ENCODE data around the gene L1CAM.

The L1CAM gene

DNA sequence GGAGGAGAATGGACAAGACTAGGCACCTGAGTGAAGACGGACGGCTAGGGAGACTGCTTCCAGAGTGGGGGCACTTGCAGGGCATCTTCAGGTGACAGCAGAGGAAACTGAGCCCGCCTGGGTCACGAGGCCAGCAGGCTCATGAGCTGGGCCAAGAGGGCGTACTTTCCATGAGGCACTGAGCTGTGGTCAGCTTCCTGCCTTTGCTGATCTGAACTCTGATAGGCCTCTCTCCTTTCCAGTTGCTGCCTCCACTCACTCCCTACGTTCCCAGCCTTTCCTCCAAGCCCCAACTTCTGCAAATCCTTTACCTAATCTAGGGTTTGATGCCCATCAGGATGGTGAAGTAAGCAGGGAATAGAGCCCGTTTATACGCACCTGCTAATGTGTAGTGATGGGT, 1.4 kb upstream of the L1CAM start:
- Histone ChIP-seq H3K9ac (ENCODE audit: low read length) (no peak overlapping the region), H3K4me2 (ENCODE audit: low read length, poor library complexity, severe bottlenecking) (no peak overlapping the region), H3K18ac (ENCODE audit: low read depth in 1 of 2, low read length in 2 of 2) (no peak overlapping the region), H4K8ac (ENCODE audit: low read length) (no peak overlapping the region), H3K79me1 (replicated peaks; ENCODE audit: low read length, poor library complexity, severe bottlenecking) (no peaks in the 10 kb centered on the region), H2AFZ (ENCODE audit: low read depth, low read length) (no peak overlapping the region), H3K14ac (ENCODE audit: low read length in 2 of 2) (no peak overlapping the region), H2BK15ac (ENCODE audit: low read depth, poor library complexity, severe bottlenecking) (no peak overlapping the region), H3K23ac (ENCODE audit: low read length in 2 of 2) (no peak overlapping the region), H2BK12ac (ENCODE audit: low read length in 2 of 2) (no peak overlapping the region), H3K27ac (ENCODE audit: low read length, poor library complexity, severe bottlenecking) (peak overlapping the region; percentile 83), H3K9me3 (ENCODE audit: control insufficient read depth, low read length) (no peaks in the 10 kb centered on the region), H2AK5ac (ENCODE audit: low read length, severe bottlenecking) (peak overlapping the region; percentile 69), H2BK120ac (ENCODE audit: low read depth, low read length) (no peak overlapping the region), H3K4me3 (ENCODE audit: insufficient read depth in 1 of 2, low read depth in 1 of 2, low read length in 2 of 2) (no peak overlapping the region), H4K91ac (ENCODE audit: low read length) (no peak overlapping the region), H3K4me1 (ENCODE audit: control insufficient read depth, insufficient read depth, low read depth, low read length) (peaks cover 35% of the 10 kb centered on the region), H3K36me3 (ENCODE audit: control insufficient read depth in 1 of 2, insufficient read depth in 2 of 2, low read depth in 1 of 2, low read length in 2 of 2) (peaks cover 0 to 13% of the 10 kb centered on the region in 2 experiments), H2BK5ac (ENCODE audit: low read depth, low read length, poor library complexity, severe bottlenecking) (peak overlapping the region; percentile 8), H3K4ac (ENCODE audit: low read depth in 1 of 2, low read length in 2 of 2) (no peak overlapping the region), H3K27me3 (ENCODE audit: control insufficient read depth in 1 of 2, insufficient read depth in 1 of 2, low read length in 2 of 2) (peaks cover 0 to 80% of the 10 kb centered on the region in 2 experiments)
- 86% methylated on average over 6 of the region's 8 CpGs for WGBS
- DNase-seq = no peak

DNA sequence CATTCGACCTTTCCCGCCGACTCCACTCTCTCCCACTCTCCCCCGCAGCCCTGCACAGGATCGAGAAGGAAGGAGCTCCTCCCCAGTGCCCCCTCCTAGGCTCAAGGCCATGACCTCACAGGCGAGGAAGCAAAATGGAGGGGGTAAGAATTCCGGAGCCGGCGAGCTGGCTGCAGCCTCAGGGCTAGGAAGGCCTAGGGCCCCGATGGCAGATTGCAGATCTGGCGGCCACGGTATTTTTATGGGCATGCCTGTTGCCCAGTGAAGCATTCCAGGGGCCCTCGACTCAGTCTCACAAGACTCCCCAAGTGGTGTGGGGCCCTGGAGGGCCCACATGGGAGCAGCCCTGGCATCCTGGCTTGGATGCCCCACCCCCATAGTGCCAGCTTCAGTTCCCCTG, 942 bp upstream of the L1CAM start:
- Histone ChIP-seq H4K8ac (ENCODE audit: low read length) (no peak overlapping the region), H3K4me3 (ENCODE audit: insufficient read depth in 1 of 2, low read depth in 1 of 2, low read length in 2 of 2) (no peak overlapping the region), H2BK15ac (ENCODE audit: low read depth, poor library complexity, severe bottlenecking) (no peak overlapping the region), H2BK5ac (ENCODE audit: low read depth, low read length, poor library complexity, severe bottlenecking) (peak overlapping the region; percentile 8), H4K91ac (ENCODE audit: low read length) (no peak overlapping the region), H3K18ac (ENCODE audit: low read depth in 1 of 2, low read length in 2 of 2) (no peak overlapping the region), H3K27ac (ENCODE audit: low read length, poor library complexity, severe bottlenecking) (peak overlapping the region; percentile 83), H3K36me3 (ENCODE audit: control insufficient read depth in 1 of 2, insufficient read depth in 2 of 2, low read depth in 1 of 2, low read length in 2 of 2) (peaks cover 0 to 13% of the 10 kb centered on the region in 2 experiments), H2AK5ac (ENCODE audit: low read length, severe bottlenecking) (peak overlapping the region; percentile 66), H3K4me2 (ENCODE audit: low read length, poor library complexity, severe bottlenecking) (peak overlapping the region; percentile 59), H2AFZ (ENCODE audit: low read depth, low read length) (no peak overlapping the region), H2BK120ac (ENCODE audit: low read depth, low read length) (no peak overlapping the region), H3K23ac (ENCODE audit: low read length in 2 of 2) (no peak overlapping the region), H3K9ac (ENCODE audit: low read length) (no peak overlapping the region), H3K4ac (ENCODE audit: low read depth in 1 of 2, low read length in 2 of 2) (no peak overlapping the region), H3K9me3 (ENCODE audit: control insufficient read depth, low read length) (no peaks in the 10 kb centered on the region), H3K27me3 (ENCODE audit: control insufficient read depth in 1 of 2, insufficient read depth in 1 of 2, low read length in 2 of 2) (peaks cover 0 to 80% of the 10 kb centered on the region in 2 experiments), H2BK12ac (ENCODE audit: low read length in 2 of 2) (no peak overlapping the region), H3K4me1 (ENCODE audit: control insufficient read depth, insufficient read depth, low read depth, low read length) (peaks cover 39% of the 10 kb centered on the region), H3K14ac (ENCODE audit: low read length in 2 of 2) (no peak overlapping the region), H3K79me1 (replicated peaks; ENCODE audit: low read length, poor library complexity, severe bottlenecking) (no peaks in the 10 kb centered on the region)
- DNase-seq = no peak
- WGBS = 17% methylated on average over 13 of the region's 13 CpGs

DNA sequence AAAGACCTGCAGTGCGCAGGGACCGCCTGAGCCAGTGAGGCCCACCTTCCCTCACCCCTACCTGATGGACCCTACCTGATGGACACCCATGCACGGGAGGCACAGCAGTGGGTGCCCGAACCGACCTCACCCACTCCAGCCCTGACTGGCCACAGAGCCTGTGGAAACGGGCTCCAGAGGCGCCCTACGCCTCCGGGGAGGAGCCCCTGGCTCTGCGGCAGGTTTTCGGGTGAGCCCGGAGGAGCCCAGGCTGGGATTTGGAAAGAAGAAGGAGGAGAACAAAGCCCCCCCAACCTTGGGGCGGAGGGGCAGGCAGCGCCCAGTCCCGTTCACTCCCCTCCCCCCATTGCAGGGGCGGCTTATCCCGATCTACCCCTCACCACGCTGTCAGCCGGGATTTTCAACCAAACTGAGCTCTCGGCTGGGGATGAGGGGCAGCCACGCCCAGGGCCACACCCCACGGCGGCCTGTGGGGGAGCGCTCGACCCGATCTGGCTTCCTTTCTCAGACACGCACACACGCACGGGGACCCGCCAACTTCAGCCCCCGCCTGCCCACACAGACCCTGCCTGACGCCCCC, 675 bp downstream of the L1CAM start:
- H4K91ac ChIP-seq (ENCODE audit: low read length) = peak overlapping the region; percentile 61
- peaks cover 0 to 19% of the 10 kb centered on the region in 2 experiments for H3K36me3 ChIP-seq (ENCODE audit: control insufficient read depth in 1 of 2, insufficient read depth in 2 of 2, low read depth in 1 of 2, low read length in 2 of 2)
- H3K23ac ChIP-seq (ENCODE audit: low read length in 2 of 2) = peak overlapping the region in 1 of 2 experiments; percentile 80
- no peak overlapping the region for H2AFZ ChIP-seq (ENCODE audit: low read depth, low read length)
- no peak overlapping the region for H3K9ac ChIP-seq (ENCODE audit: low read length)
- no peak overlapping the region for H2AK5ac ChIP-seq (ENCODE audit: low read length, severe bottlenecking)
- H3K27ac ChIP-seq (ENCODE audit: low read length, poor library complexity, severe bottlenecking) = no peak overlapping the region
- peak overlapping the region; percentile 71 for H3K4me2 ChIP-seq (ENCODE audit: low read length, poor library complexity, severe bottlenecking)
- DNase-seq = no peak
- H3K18ac ChIP-seq (ENCODE audit: low read depth in 1 of 2, low read length in 2 of 2) = peak overlapping the region in 1 of 2 experiments; percentile 66
- no peaks in the 10 kb centered on the region for H3K79me1 ChIP-seq (replicated peaks; ENCODE audit: low read length, poor library complexity, severe bottlenecking)
- 32% methylated on average over 9 of the region's 32 CpGs for WGBS
- no peak overlapping the region for H2BK12ac ChIP-seq (ENCODE audit: low read length in 2 of 2)
- H3K27me3 ChIP-seq (ENCODE audit: control insufficient read depth in 1 of 2, insufficient read depth in 1 of 2, low read length in 2 of 2) = peaks cover 0 to 83% of the 10 kb centered on the region in 2 experiments
- peak overlapping the region in 1 of 2 experiments; percentile 32 for H3K14ac ChIP-seq (ENCODE audit: low read length in 2 of 2)
- H3K4me3 ChIP-seq (ENCODE audit: insufficient read depth in 1 of 2, low read depth in 1 of 2, low read length in 2 of 2) = peak overlapping the region in 1 of 2 experiments; percentile 65
- no peak overlapping the region for H2BK15ac ChIP-seq (ENCODE audit: low read depth, poor library complexity, severe bottlenecking)
- H4K8ac ChIP-seq (ENCODE audit: low read length) = no peak overlapping the region
- H2BK5ac ChIP-seq (ENCODE audit: low read depth, low read length, poor library complexity, severe bottlenecking) = no peak overlapping the region
- H3K4ac ChIP-seq (ENCODE audit: low read depth in 1 of 2, low read length in 2 of 2) = peak overlapping the region in 1 of 2 experiments; percentile 41
- H3K4me1 ChIP-seq (ENCODE audit: control insufficient read depth, insufficient read depth, low read depth, low read length) = peaks cover 54% of the 10 kb centered on the region
- H2BK120ac ChIP-seq (ENCODE audit: low read depth, low read length) = no peak overlapping the region
- no peaks in the 10 kb centered on the region for H3K9me3 ChIP-seq (ENCODE audit: control insufficient read depth, low read length)

DNA sequence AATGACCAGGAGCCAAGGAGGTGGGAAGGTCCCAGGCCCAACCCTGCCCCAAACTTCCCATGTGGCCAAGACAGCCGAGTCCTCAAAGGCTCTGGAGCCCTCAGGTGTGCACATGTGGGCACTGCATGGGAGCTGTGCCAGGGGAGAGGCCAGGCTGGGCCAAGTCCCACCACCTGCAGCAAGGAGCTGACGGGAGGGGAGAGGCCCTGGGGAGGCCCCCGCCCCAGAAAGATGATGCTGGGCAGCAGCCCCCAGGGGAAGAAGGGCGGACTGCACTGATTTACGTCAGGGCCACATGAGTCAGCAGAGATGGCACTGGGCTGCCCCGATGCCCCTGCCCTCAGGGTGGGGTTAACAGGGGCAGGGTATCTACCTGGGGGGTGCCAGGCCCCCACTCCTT, 1.4 kb downstream of the L1CAM start:
- H3K4me1 ChIP-seq (ENCODE audit: control insufficient read depth, insufficient read depth, low read depth, low read length) = peaks cover 61% of the 10 kb centered on the region
- H3K4me3 ChIP-seq (ENCODE audit: insufficient read depth in 1 of 2, low read depth in 1 of 2, low read length in 2 of 2) = peak overlapping the region in 1 of 2 experiments; percentile 65
- no peak overlapping the region for H3K9ac ChIP-seq (ENCODE audit: low read length)
- no peaks in the 10 kb centered on the region for H3K9me3 ChIP-seq (ENCODE audit: control insufficient read depth, low read length)
- peaks cover 3% of the 10 kb centered on the region for H3K79me1 ChIP-seq (replicated peaks; ENCODE audit: low read length, poor library complexity, severe bottlenecking)
- WGBS = 57% methylated on average over 3 of the region's 6 CpGs
- no peak overlapping the region for H2AFZ ChIP-seq (ENCODE audit: low read depth, low read length)
- H3K36me3 ChIP-seq (ENCODE audit: control insufficient read depth in 1 of 2, insufficient read depth in 2 of 2, low read depth in 1 of 2, low read length in 2 of 2) = peaks cover 0 to 19% of the 10 kb centered on the region in 2 experiments
- H4K8ac ChIP-seq (ENCODE audit: low read length) = no peak overlapping the region
- no peak overlapping the region for H4K91ac ChIP-seq (ENCODE audit: low read length)
- DNase-seq = no peak
- no peak overlapping the region for H2BK15ac ChIP-seq (ENCODE audit: low read depth, poor library complexity, severe bottlenecking)
- peaks cover 0 to 88% of the 10 kb centered on the region in 2 experiments for H3K27me3 ChIP-seq (ENCODE audit: control insufficient read depth in 1 of 2, insufficient read depth in 1 of 2, low read length in 2 of 2)
- no peak overlapping the region for H3K14ac ChIP-seq (ENCODE audit: low read length in 2 of 2)
- H2AK5ac ChIP-seq (ENCODE audit: low read length, severe bottlenecking) = no peak overlapping the region
- H3K4me2 ChIP-seq (ENCODE audit: low read length, poor library complexity, severe bottlenecking) = peak overlapping the region; percentile 71
- H2BK12ac ChIP-seq (ENCODE audit: low read length in 2 of 2) = no peak overlapping the region
- H2BK120ac ChIP-seq (ENCODE audit: low read depth, low read length) = no peak overlapping the region
- no peak overlapping the region for H3K23ac ChIP-seq (ENCODE audit: low read length in 2 of 2)
- no peak overlapping the region for H2BK5ac ChIP-seq (ENCODE audit: low read depth, low read length, poor library complexity, severe bottlenecking)
- no peak overlapping the region for H3K27ac ChIP-seq (ENCODE audit: low read length, poor library complexity, severe bottlenecking)
- no peak overlapping the region for H3K4ac ChIP-seq (ENCODE audit: low read depth in 1 of 2, low read length in 2 of 2)
- H3K18ac ChIP-seq (ENCODE audit: low read depth in 1 of 2, low read length in 2 of 2) = no peak overlapping the region
